Measurements from ENCODE around the gene MBD1. TPM values are rescaled to one million over a fixed set of nuclear protein-coding genes. Genes with fewer than 3 reads are reported as not detected.

The MBD1 gene
- polyA plus RNA-seq, 1 of the 3 experiments (the other 2 are of a cell fraction) = 72.3 TPM

DNA sequence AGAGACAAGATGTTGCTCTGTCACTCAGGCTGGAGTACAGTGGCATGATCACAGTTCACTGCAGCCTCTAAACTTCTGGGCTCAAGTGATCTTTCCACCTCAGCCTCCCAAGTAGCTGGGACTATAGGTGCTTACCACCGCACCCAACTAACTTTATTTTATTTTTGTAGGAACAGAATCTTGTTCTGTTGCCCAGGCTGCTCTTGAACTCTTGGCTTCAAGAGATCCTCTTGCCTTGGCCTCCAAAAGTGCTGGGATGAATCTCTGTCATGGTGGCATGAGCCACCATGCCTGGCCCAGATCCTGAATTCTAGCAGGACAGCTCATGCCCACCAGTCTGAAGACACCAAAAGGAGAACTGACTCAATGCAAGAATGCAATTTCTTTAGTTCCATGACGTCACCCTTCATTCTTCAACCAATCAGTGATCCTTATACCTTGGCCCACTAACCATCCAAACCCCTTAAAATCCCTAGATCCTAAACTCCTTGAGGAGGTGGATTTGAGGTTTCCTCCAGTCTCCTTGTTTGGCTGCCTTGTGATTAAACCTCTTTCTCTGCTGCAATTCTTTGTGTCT lies 31.8 kb upstream of the MBD1 start (continued):
- TF ChIP-seq IRF3 (IDR thresholded peaks at IDR 0.05; ENCODE audit: low read depth, low read length) = no peak
- no peak for TF ChIP-seq EP300 (IDR thresholded peaks at IDR 0.05; ENCODE audit: borderline replicate concordance in 1 of 2, low read depth in 1 of 2, low read length in 1 of 2)
- no peak for TF ChIP-seq GABPA (IDR thresholded peaks at IDR 0.05; ENCODE audit: low read depth)
- TF ChIP-seq TEAD4 (IDR thresholded peaks at IDR 0.05; ENCODE audit: borderline replicate concordance, insufficient read depth) = no peak
- no peak for TF ChIP-seq MEF2A (IDR thresholded peaks at IDR 0.05; ENCODE audit: borderline replicate concordance, low read depth)
- no peak for TF ChIP-seq RFX5 (IDR thresholded peaks at IDR 0.05; ENCODE audit: low read length)
- no peak for TF ChIP-seq RAD21 (IDR thresholded peaks at IDR 0.05; ENCODE audit: low read length)
- no peak for TF ChIP-seq GATA2 (CRISPR knock-in tag; IDR thresholded peaks at IDR 0.05)

- no peaks in the 10 kb centered on the region for H3F3A ChIP-seq (replicated peaks; ENCODE audit: insufficient read depth)
- no peaks in the 10 kb centered on the region for H3K27me3 ChIP-seq (ENCODE audit: insufficient read depth)
- peaks cover 0 to 4% of the 10 kb centered on the region in 2 experiments; a peak in 1 of 4 replicates for H3K4me1 ChIP-seq (ENCODE audit: control insufficient read depth in 1 of 2, insufficient read depth in 2 of 2, low read depth in 1 of 2, low read length in 1 of 2)
- no peak for TF ChIP-seq MXI1 (IDR thresholded peaks at IDR 0.05; ENCODE audit: low read depth, low read length)
- TF ChIP-seq GATA2 (CRISPR knock-in tag; IDR thresholded peaks at IDR 0.05) = no peak
- TF ChIP-seq, protein P1, sequence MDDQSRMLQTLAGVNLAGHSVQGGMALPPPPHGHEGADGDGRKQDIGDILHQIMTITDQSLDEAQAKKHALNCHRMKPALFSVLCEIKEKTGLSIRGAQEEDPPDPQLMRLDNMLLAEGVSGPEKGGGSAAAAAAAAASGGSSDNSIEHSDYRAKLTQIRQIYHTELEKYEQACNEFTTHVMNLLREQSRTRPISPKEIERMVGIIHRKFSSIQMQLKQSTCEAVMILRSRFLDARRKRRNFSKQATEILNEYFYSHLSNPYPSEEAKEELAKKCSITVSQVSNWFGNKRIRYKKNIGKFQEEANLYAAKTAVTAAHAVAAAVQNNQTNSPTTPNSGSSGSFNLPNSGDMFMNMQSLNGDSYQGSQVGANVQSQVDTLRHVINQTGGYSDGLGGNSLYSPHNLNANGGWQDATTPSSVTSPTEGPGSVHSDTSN (IDR thresholded peaks at IDR 0.05) = no peak
- no peak for TF ChIP-seq GABPA (IDR thresholded peaks at IDR 0.05; ENCODE audit: low read depth)
- TF ChIP-seq RAD21 (IDR thresholded peaks at IDR 0.05; ENCODE audit: low read length) = no peak
- TF ChIP-seq RCOR1 (IDR thresholded peaks at IDR 0.05; ENCODE audit: low read length) = no peak
- TF ChIP-seq MEF2A (IDR thresholded peaks at IDR 0.05; ENCODE audit: borderline replicate concordance, low read depth) = no peak
- no peak for TF ChIP-seq CHD2 (IDR thresholded peaks at IDR 0.05; ENCODE audit: low read length, partially characterized antibody)
- TF ChIP-seq, protein P2, sequence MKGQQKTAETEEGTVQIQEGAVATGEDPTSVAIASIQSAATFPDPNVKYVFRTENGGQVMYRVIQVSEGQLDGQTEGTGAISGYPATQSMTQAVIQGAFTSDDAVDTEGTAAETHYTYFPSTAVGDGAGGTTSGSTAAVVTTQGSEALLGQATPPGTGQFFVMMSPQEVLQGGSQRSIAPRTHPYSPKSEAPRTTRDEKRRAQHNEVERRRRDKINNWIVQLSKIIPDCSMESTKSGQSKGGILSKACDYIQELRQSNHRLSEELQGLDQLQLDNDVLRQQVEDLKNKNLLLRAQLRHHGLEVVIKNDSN (IDR thresholded peaks at IDR 0.05; ENCODE audit: borderline replicate concordance, low read depth) = no peak
- no peak for TF ChIP-seq RXRA (IDR thresholded peaks at IDR 0.05; ENCODE audit: borderline replicate concordance, low read depth)
- TF ChIP-seq, protein P3, sequence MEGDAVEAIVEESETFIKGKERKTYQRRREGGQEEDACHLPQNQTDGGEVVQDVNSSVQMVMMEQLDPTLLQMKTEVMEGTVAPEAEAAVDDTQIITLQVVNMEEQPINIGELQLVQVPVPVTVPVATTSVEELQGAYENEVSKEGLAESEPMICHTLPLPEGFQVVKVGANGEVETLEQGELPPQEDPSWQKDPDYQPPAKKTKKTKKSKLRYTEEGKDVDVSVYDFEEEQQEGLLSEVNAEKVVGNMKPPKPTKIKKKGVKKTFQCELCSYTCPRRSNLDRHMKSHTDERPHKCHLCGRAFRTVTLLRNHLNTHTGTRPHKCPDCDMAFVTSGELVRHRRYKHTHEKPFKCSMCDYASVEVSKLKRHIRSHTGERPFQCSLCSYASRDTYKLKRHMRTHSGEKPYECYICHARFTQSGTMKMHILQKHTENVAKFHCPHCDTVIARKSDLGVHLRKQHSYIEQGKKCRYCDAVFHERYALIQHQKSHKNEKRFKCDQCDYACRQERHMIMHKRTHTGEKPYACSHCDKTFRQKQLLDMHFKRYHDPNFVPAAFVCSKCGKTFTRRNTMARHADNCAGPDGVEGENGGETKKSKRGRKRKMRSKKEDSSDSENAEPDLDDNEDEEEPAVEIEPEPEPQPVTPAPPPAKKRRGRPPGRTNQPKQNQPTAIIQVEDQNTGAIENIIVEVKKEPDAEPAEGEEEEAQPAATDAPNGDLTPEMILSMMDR (IDR thresholded peaks at IDR 0.05) = no peak
- no peak for TF ChIP-seq SIN3A (IDR thresholded peaks at IDR 0.05; ENCODE audit: borderline replicate concordance, low read depth, low read length)
- TF ChIP-seq TEAD4 (IDR thresholded peaks at IDR 0.05; ENCODE audit: borderline replicate concordance, insufficient read depth) = no peak
- no peak for TF ChIP-seq NFIC (IDR thresholded peaks at IDR 0.05; ENCODE audit: borderline replicate concordance)
- no peak for TF ChIP-seq EZH2phosphoT487 (IDR thresholded peaks at IDR 0.05; ENCODE audit: borderline replicate concordance, low read depth)
- no peak for TF ChIP-seq POLR2AphosphoS5 (IDR thresholded peaks at IDR 0.05; ENCODE audit: low read depth, low read length)
- TF ChIP-seq, protein P4, sequence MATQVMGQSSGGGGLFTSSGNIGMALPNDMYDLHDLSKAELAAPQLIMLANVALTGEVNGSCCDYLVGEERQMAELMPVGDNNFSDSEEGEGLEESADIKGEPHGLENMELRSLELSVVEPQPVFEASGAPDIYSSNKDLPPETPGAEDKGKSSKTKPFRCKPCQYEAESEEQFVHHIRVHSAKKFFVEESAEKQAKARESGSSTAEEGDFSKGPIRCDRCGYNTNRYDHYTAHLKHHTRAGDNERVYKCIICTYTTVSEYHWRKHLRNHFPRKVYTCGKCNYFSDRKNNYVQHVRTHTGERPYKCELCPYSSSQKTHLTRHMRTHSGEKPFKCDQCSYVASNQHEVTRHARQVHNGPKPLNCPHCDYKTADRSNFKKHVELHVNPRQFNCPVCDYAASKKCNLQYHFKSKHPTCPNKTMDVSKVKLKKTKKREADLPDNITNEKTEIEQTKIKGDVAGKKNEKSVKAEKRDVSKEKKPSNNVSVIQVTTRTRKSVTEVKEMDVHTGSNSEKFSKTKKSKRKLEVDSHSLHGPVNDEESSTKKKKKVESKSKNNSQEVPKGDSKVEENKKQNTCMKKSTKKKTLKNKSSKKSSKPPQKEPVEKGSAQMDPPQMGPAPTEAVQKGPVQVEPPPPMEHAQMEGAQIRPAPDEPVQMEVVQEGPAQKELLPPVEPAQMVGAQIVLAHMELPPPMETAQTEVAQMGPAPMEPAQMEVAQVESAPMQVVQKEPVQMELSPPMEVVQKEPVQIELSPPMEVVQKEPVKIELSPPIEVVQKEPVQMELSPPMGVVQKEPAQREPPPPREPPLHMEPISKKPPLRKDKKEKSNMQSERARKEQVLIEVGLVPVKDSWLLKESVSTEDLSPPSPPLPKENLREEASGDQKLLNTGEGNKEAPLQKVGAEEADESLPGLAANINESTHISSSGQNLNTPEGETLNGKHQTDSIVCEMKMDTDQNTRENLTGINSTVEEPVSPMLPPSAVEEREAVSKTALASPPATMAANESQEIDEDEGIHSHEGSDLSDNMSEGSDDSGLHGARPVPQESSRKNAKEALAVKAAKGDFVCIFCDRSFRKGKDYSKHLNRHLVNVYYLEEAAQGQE (IDR thresholded peaks at IDR 0.05; ENCODE audit: low read depth, low read length) = no peak
- no peak for TF ChIP-seq TAF1 (IDR thresholded peaks at IDR 0.05; ENCODE audit: borderline replicate concordance, low read depth, low read length)
- TF ChIP-seq ELF1 (IDR thresholded peaks at IDR 0.05) = no peak
- no peaks in the 10 kb centered on the region for H3K36me3 ChIP-seq (replicated peaks in 1 of 2; ENCODE audit: control insufficient read depth in 1 of 2, insufficient read depth in 2 of 2, low read length in 1 of 2)
- WGBS (ENCODE audit: low lambda C conversion rate) = 49% methylated on average over 7 of the region's 7 CpGs
- H3K4me3 ChIP-seq (ENCODE audit: low read depth in 2 of 2, low read length in 1 of 2) = no peak overlapping the region
- ChIA-PET POLR2A (no interaction called here), CTCF (no interaction called here)
- no peak overlapping the region for H3K4me2 ChIP-seq
- H3K27ac ChIP-seq (ENCODE audit: low read depth in 2 of 2, low read length in 1 of 2) = no peak overlapping the region
- no peak overlapping the region for H2AFZ ChIP-seq (ENCODE audit: low read depth)
- no peak for DNase-seq
- H3K79me2 ChIP-seq (ENCODE audit: insufficient read depth) = no peaks in the 10 kb centered on the region
- H3K9me3 ChIP-seq = no peaks in the 10 kb centered on the region
- H3K9ac ChIP-seq = no peak overlapping the region
- H3K9me2 ChIP-seq = no peaks in the 10 kb centered on the region
- no peaks in the 10 kb centered on the region for H4K20me1 ChIP-seq (ENCODE audit: insufficient read depth)
Measured at GRCh38 chr18:50312296-50313030, 31.1 kb upstream of the MBD1 start.

Data from SK-N-SH (cell line).